GM12874 (cell line): ENCODE data around the gene LPP.

Experiments
- TF ChIP-seq, protein P1 (sequence below): IDR thresholded peaks from 2 replicates; pipeline ENCODE4 v1.5.1; 2011; ENCODE audit warnings: low read depth, mild to moderate bottlenecking, control low read depth, low read length, moderate library complexity; ENCODE audit not compliant: insufficient read depth

LPP gene

DNA sequence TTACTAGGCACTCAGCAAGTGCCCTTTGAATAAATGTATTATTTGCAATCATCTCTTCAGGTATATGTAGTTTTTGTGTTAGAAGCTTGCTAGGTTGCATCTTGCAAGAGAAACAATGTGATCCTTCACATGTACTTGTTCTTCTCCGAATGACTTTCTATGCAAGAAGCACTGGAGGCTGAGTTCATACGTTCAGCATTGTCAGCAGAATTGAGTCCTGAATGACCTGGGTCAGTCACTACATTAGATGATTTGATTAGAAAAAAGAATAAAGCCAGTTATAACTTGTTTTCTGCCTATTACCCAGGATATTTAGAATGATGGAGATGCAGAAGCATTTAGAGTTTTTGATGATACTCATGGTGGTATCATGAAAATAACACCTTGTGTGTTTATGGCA lies 538.7 kb downstream of the LPP start:
- TF ChIP-seq, protein P1, sequence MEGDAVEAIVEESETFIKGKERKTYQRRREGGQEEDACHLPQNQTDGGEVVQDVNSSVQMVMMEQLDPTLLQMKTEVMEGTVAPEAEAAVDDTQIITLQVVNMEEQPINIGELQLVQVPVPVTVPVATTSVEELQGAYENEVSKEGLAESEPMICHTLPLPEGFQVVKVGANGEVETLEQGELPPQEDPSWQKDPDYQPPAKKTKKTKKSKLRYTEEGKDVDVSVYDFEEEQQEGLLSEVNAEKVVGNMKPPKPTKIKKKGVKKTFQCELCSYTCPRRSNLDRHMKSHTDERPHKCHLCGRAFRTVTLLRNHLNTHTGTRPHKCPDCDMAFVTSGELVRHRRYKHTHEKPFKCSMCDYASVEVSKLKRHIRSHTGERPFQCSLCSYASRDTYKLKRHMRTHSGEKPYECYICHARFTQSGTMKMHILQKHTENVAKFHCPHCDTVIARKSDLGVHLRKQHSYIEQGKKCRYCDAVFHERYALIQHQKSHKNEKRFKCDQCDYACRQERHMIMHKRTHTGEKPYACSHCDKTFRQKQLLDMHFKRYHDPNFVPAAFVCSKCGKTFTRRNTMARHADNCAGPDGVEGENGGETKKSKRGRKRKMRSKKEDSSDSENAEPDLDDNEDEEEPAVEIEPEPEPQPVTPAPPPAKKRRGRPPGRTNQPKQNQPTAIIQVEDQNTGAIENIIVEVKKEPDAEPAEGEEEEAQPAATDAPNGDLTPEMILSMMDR: no peak

- TF ChIP-seq, protein P1: no peak
These were observed 539.5 kb downstream of the LPP start for GRCh38 chr3:188693435-188693834.

DNA sequence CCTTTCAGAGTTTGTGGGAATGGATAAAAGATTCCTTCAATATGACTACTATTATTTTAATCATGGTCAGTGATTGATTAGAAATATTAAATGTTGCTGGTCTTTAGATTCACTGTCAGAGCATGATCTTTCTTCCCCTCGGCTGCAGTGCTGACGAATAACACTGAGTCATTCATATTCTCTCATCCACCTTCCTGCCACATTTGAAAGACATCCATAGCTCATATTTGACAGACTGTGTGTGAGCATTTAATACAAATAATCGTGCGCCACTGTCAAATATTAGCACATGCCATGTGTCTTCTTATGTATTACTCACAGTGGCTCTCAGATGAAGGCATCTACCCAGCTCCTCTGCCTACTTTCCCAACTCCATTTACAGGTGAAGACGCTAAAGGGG lies 541.3 kb downstream of the LPP start:
- TF ChIP-seq, protein P1: no peak

DNA sequence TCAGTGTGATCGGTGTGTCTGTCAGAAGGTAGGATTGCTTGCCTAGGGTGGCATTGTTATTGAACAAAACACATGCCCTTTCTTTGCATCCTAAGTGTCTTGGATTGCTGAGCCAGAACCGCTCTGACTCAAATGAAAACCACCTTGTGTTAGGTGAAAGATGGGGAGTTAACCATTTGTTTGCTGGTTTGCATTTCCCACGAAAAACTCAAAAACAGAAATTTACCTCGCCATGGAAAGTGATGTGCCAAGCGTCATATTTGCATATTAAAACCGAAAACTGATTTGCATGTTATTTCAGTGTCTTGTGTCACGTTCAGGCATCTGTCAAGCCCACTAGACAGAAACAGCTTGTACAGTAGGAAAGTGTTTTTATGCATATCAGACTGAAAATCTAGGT lies 543.2 kb downstream of the LPP start:
- TF ChIP-seq, protein P1: no peak

- TF ChIP-seq, protein P1: no peak
These were observed 544.5 kb downstream of the LPP start for GRCh38 chr3:188698436-188698835.

- TF ChIP-seq, protein P1: no peak
These were observed 546.5 kb downstream of the LPP start for GRCh38 chr3:188700501-188700900.

- TF ChIP-seq, protein P1: no peak
These were observed 547.0 kb downstream of the LPP start for GRCh38 chr3:188700918-188701317.

GRCh38 chr3:188701485-188701969 lies 547.6 kb downstream of the LPP start:
- TF ChIP-seq, protein P1: no peak
